ENCODE measurements around the gene FNDC10. TPM values are rescaled to one million over a fixed set of nuclear protein-coding genes. Genes with fewer than 3 reads are reported as not detected.

The FNDC10 gene
- total and polyA plus RNA-seq, 9 of the 15 experiments (the other 6 are each of a cell fraction or from before 2014, with no cell fraction given): 0.08 to 6.3 (median 1.6) TPM

DNA sequence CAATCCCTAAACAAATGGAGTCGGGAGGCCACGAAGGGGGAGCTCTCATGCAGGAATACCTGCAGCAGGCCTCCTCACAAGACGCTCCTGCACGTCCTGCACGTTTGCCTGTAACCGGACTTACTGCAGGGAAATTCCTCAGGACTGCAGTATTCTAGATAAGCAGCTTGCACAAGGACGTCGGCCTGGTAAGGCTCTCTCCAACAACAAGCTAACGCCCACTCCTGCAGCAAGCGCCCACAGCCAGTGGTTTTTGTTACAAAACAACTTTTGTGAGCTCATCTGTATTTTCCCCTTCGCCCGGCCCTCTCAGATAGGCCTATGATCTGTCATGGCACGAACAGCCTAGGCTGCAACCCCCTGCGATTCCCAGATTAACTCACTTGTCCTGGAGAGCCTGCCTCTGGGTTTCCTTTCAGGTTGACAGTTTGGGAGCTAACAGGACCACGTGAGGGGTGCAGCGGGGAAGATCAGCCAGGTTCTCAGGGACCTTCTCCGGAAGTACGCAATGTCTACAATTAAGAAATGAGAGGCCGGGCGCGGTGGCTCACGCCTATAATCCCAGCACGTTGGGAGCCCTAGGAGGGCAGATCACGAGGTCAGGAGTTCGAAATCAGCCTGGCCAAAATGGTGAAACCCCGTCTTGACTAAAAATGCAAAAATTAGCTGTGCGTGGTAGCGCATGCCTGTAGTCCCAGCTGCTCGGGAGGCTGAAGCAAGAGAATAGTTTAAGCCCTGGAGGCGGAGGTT is 14.4 kb upstream of the FNDC10 start (continued):
- TF ChIP-seq, protein P1, sequence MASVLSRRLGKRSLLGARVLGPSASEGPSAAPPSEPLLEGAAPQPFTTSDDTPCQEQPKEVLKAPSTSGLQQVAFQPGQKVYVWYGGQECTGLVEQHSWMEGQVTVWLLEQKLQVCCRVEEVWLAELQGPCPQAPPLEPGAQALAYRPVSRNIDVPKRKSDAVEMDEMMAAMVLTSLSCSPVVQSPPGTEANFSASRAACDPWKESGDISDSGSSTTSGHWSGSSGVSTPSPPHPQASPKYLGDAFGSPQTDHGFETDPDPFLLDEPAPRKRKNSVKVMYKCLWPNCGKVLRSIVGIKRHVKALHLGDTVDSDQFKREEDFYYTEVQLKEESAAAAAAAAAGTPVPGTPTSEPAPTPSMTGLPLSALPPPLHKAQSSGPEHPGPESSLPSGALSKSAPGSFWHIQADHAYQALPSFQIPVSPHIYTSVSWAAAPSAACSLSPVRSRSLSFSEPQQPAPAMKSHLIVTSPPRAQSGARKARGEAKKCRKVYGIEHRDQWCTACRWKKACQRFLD (CRISPR knock-in tag; IDR thresholded peaks at IDR 0.05): no peak
- TF ChIP-seq MGA (IDR thresholded peaks at IDR 0.05) (no peak), LCOR (CRISPR knock-in tag; IDR thresholded peaks at IDR 0.05) (peak; percentile 51; the same call in 1 of the 2 replicates), ZNF165 (CRISPR knock-in tag; IDR thresholded peaks at IDR 0.05; ENCODE audit: borderline replicate concordance) (no peak), MTA3 (IDR thresholded peaks at IDR 0.05; ENCODE audit: borderline replicate concordance) (0 out of 2 replicates have a peak, but pooled peaks have one; percentile 14), NR3C1 (CRISPR knock-in tag; IDR thresholded peaks at IDR 0.05) (no peak), HDAC8 (tag; IDR thresholded peaks at IDR 0.05) (no peak), LEF1 (IDR thresholded peaks at IDR 0.05) (no peak; the same call in 1 of the 2 replicates), BHLHE40 (IDR thresholded peaks at IDR 0.05; ENCODE audit: low read length) (peak; percentile 75), TCF7L2 (IDR thresholded peaks at IDR 0.05; ENCODE audit: low read depth, low read length) (no peak)
- TF ChIP-seq, protein P2, sequence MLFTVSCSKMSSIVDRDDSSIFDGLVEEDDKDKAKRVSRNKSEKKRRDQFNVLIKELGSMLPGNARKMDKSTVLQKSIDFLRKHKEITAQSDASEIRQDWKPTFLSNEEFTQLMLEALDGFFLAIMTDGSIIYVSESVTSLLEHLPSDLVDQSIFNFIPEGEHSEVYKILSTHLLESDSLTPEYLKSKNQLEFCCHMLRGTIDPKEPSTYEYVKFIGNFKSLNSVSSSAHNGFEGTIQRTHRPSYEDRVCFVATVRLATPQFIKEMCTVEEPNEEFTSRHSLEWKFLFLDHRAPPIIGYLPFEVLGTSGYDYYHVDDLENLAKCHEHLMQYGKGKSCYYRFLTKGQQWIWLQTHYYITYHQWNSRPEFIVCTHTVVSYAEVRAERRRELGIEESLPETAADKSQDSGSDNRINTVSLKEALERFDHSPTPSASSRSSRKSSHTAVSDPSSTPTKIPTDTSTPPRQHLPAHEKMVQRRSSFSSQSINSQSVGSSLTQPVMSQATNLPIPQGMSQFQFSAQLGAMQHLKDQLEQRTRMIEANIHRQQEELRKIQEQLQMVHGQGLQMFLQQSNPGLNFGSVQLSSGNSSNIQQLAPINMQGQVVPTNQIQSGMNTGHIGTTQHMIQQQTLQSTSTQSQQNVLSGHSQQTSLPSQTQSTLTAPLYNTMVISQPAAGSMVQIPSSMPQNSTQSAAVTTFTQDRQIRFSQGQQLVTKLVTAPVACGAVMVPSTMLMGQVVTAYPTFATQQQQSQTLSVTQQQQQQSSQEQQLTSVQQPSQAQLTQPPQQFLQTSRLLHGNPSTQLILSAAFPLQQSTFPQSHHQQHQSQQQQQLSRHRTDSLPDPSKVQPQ (CRISPR knock-in tag; IDR thresholded peaks at IDR 0.05; ENCODE audit: borderline replicate concordance): no peak

Data from K562 (cell line).